Lung (tissue), 12 donors: ENCODE data around the gene MITF. TPM values are rescaled to one million over a fixed set of nuclear protein-coding genes. Genes with fewer than 3 reads are reported as not detected.

ENCODE experiments used
- ATAC-seq: fragments of 200-7000 bp; cut with Tn5 transposase; one replicate; pipeline ENCODE4 v1.9.1; 2020; ENCODE audit warnings: moderate number of reproducible peaks; ENCODE audit not compliant: insufficient read depth, low FRiP score
- DNase-seq, 3 donors: peaks; one replicate each; pipeline ENCODE4 v3.0.0-alpha.2; 2013 to 2017
- H3K27ac ChIP-seq, 2 donors: one replicate each; pipeline ENCODE4 v1.5.1; 2013; ENCODE audit warnings: mild to moderate bottlenecking in 2 of 2, moderate library complexity in 2 of 2, control low read depth in 1 of 2, inconsistent platforms in 1 of 2, low read depth in 1 of 2, low read length in 1 of 2
- H3K27me3 ChIP-seq, 3 donors: one replicate each; pipeline ENCODE4 v1.5.1; 2013; ENCODE audit warnings: low read length in 2 of 3; ENCODE audit not compliant: control insufficient read depth in 3 of 3, insufficient read depth in 3 of 3
- H3K36me3 ChIP-seq, 4 donors: one replicate each; pipeline ENCODE4 v1.5.1; 2013; ENCODE audit warnings: low read length in 4 of 4, mild to moderate bottlenecking in 1 of 4, moderate library complexity in 1 of 4; ENCODE audit not compliant: control insufficient read depth in 4 of 4, insufficient read depth in 4 of 4
- H3K4me1 ChIP-seq, 5 donors: one replicate each; pipeline ENCODE4 v1.5.1; 2013; ENCODE audit warnings: low read length in 5 of 5, mild to moderate bottlenecking in 2 of 5, moderate library complexity in 1 of 5; ENCODE audit not compliant: control insufficient read depth in 5 of 5, insufficient read depth in 5 of 5
- H3K4me3 ChIP-seq: one replicate; pipeline ENCODE4 v1.5.1; 2013; ENCODE audit warnings: mild to moderate bottlenecking, control low read depth, moderate library complexity
- H3K9ac ChIP-seq, 2 donors: one replicate each; pipeline ENCODE4 v1.5.1; 2013; ENCODE audit warnings: low read length in 2 of 2, control low read depth in 1 of 2; ENCODE audit not compliant: insufficient read depth in 1 of 2
- H3K9me3 ChIP-seq, 4 donors: one replicate each; pipeline ENCODE4 v1.5.1; 2013; ENCODE audit warnings: low read length in 3 of 4, mild to moderate bottlenecking in 1 of 4, moderate library complexity in 1 of 4; ENCODE audit not compliant: control insufficient read depth in 4 of 4, insufficient read depth in 3 of 4
- CTCF ChIP-seq: IDR thresholded peaks from 2 replicates; pipeline ENCODE4 v1.5.1; 2012; ENCODE audit warnings: mild to moderate bottlenecking; ENCODE audit errors: control extremely low read depth, extremely low read depth
- WGBS, 2 donors: extraction: QIAGEN DNeasy Blood & Tissue Kit; methylation state at CpG; one replicate each; pipeline ENCODE4 v1.1.7; 2013; 5-methylcytosine and 5-hydroxymethylcytosine counted together
- polyA plus RNA-seq, 2 donors: library from polyadenylated mRNA; stranded (reverse); fragments of 200-250 nt; gene quantifications; one replicate each; pipeline ENCODE4 v1.2.1, GENCODE V29; 2013
- total RNA-seq, 2 donors: library from RNA; depleted of rRNA in 1 of 2; stranded (reverse); fragments of >200 nt in 1 of 2; gene quantifications; one replicate each; pipeline ENCODE4 v1.2.1, GENCODE V29; 2014 to 2021
- donor health status: control.
- donor health status: control.
- donor health status: Bipolar disorder and iron deficiency.
- donor health status: healthy.
- donor health status: DM: yes; HTN: yes; CAD: no.

The MITF gene
- total and polyA plus RNA-seq, 4 donors = 5.0 to 28.0 (median 12.0) TPM

- Histone ChIP-seq H3K27ac (no peak overlapping the region), H3K9ac (no peak overlapping the region), H3K27me3 (no peaks in the 10 kb centered on the region), H3K9me3 (no peaks in the 10 kb centered on the region), H3K36me3 (peaks cover 0 to 4% (median 1%) of the 10 kb centered on the region in 4 donors), H3K4me3 (no peak overlapping the region), H3K4me1 (peaks cover 0 to 8% (median 0%) of the 10 kb centered on the region in 5 donors)
- no peak for DNase-seq
- no peak for TF ChIP-seq CTCF
- 91 to 96% methylated on average over 4 of the region's 4 CpGs for WGBS, 2 donors
- ATAC-seq = no peak
These were observed 150.8 kb downstream of the MITF start for GRCh38 chr3:69890084-69890483.

GRCh38 chr3:69890691-69891090, 151.4 kb downstream of the MITF start:
- peaks cover 0 to 9% (median 0%) of the 10 kb centered on the region in 5 donors for H3K4me1 ChIP-seq
- H3K36me3 ChIP-seq = peaks cover 0 to 2% (median 0%) of the 10 kb centered on the region in 4 donors
- H3K9ac ChIP-seq = no peak overlapping the region
- no peaks in the 10 kb centered on the region for H3K9me3 ChIP-seq
- H3K27me3 ChIP-seq = no peaks in the 10 kb centered on the region
- ATAC-seq (no peak), DNase-seq (no peak)
- H3K27ac ChIP-seq = no peak overlapping the region
- WGBS, 2 donors = 85 to 89% methylated on average over 2 of the region's 2 CpGs
- no peak overlapping the region for H3K4me3 ChIP-seq
- no peak for TF ChIP-seq CTCF

- TF ChIP-seq CTCF = no peak
- Histone ChIP-seq H3K9me3 (no peaks in the 10 kb centered on the region), H3K4me1 (peaks cover 0 to 9% (median 0%) of the 10 kb centered on the region in 5 donors), H3K27ac (no peak overlapping the region), H3K9ac (no peak overlapping the region), H3K27me3 (peaks cover 0 to 2% (median 0%) of the 10 kb centered on the region in 3 donors), H3K4me3 (no peak overlapping the region), H3K36me3 (no peaks in the 10 kb centered on the region)
- ATAC-seq = no peak
- WGBS, 2 donors = 91 to 96% methylated on average over 4 of the region's 4 CpGs
- DNase-seq = no peak
These were observed 153.4 kb downstream of the MITF start for GRCh38 chr3:69892706-69893105.

GRCh38 chr3:69893274-69893673, 154.0 kb downstream of the MITF start:
- Histone ChIP-seq H3K36me3 (no peaks in the 10 kb centered on the region), H3K4me3 (no peak overlapping the region), H3K9me3 (no peaks in the 10 kb centered on the region), H3K4me1 (peaks cover 0 to 7% (median 0%) of the 10 kb centered on the region in 5 donors), H3K9ac (no peak overlapping the region), H3K27ac (no peak overlapping the region), H3K27me3 (peaks cover 0 to 2% (median 0%) of the 10 kb centered on the region in 3 donors)
- no peak for TF ChIP-seq CTCF
- WGBS, 2 donors = 88 to 89% methylated on average over 4 of the region's 4 CpGs
- ATAC-seq (no peak), DNase-seq (no peak)
